Endothelial cell of umbilical vein (primary cell): ENCODE data around the gene R3HCC1L. TPM values are rescaled to one million over a fixed set of nuclear protein-coding genes. Genes with fewer than 3 reads are reported as not detected.

ENCODE experiments used
- BruUV-seq: library from RNA; stranded (reverse); fragments of 400-500 nt; replicated peaks from 2 replicates; lab custom pipeline; 2021; lab: Mats Ljungman, UMichigan
- CTCF ChIA-PET: fragments of 300-600, 350-600 bp; sonication (Branson Sonifier 250); formaldehyde crosslinking; loops from one replicate; lab custom pipeline; 2021; ENCODE audit warnings: antibody characterized with exemption, inconsistent platforms; lab: Charles Lee
- POLR2A ChIA-PET: fragments of 300-600, 350-600 bp; sonication (Branson Sonifier 250); formaldehyde crosslinking; loops from one replicate; lab custom pipeline; 2021; ENCODE audit warnings: antibody characterized with exemption, inconsistent platforms; lab: Charles Lee
- DNase-seq: peaks from one replicate; pipeline ENCODE4 v3.0.0-alpha.2; 2011; ENCODE audit warnings: low read depth, low spot score
- FAIRE-seq: peaks from 2 replicates; lab custom pipeline; 2011; peaks lifted over from hg19 to GRCh38; lab: Jason Lieb, UNC
- H2AFZ ChIP-seq: 2 replicates; pipeline ENCODE4 v1.6.0; 2012; ENCODE audit warnings: low read depth, low read length, control low read depth, inconsistent platforms
- H3K27ac ChIP-seq: 2 replicates; pipeline ENCODE4 v1.5.1; 2011; ENCODE audit warnings: low read depth, mild to moderate bottlenecking, control low read depth, low read length, moderate library complexity; ENCODE audit not compliant: insufficient read depth
- H3K27me3 ChIP-seq, 2 experiments: 2 replicates each; pipeline versions ENCODE4 v1.6.0 to v1.6.1; 2011; ENCODE audit warnings: low read length in 2 of 2, mixed read lengths in 1 of 2; ENCODE audit not compliant: control insufficient read depth in 2 of 2, insufficient read depth in 2 of 2
- H3K36me3 ChIP-seq, 2 experiments: 2 replicates in 1 of 2; 3 replicates in 1 of 2; pipeline ENCODE4 v1.5.1; 2011; ENCODE audit warnings: low read length in 2 of 2, mild to moderate bottlenecking in 1 of 2, moderate library complexity in 1 of 2; ENCODE audit not compliant: control insufficient read depth in 2 of 2, insufficient read depth in 2 of 2; ENCODE audit errors: extremely low read depth in 1 of 2
- H3K4me1 ChIP-seq: 3 replicates; pipeline ENCODE4 v1.5.1; 2011; ENCODE audit warnings: mild to moderate bottlenecking, low read length; ENCODE audit not compliant: control insufficient read depth, insufficient read depth; ENCODE audit errors: extremely low read depth
- H3K4me2 ChIP-seq: 2 replicates; pipeline ENCODE4 v1.6.1; 2011; ENCODE audit warnings: low read length, control low read depth, mixed read lengths; ENCODE audit not compliant: insufficient read depth
- H3K4me3 ChIP-seq, 3 experiments: fragments of 200-600 bp in 1 of 3; sonication (generic), shearing (Covaris generic) in 1 of 3; replicated peaks in 1 of 3; 2 replicates each; pipeline ENCODE4 v1.5.1; 2011 to 2016; ENCODE audit warnings: control low read depth in 3 of 3, low read length in 3 of 3, mild to moderate bottlenecking in 2 of 3, inconsistent platforms in 1 of 3, low read depth in 1 of 3, moderate library complexity in 1 of 3; ENCODE audit not compliant: insufficient read depth in 1 of 3
- H3K79me2 ChIP-seq: 2 replicates; pipeline ENCODE4 v1.6.0; 2012; ENCODE audit warnings: low read length, inconsistent platforms; ENCODE audit not compliant: control insufficient read depth, insufficient read depth
- H3K9ac ChIP-seq: replicated peaks from 2 replicates; pipeline ENCODE3; 2011; ENCODE audit warnings: low read length, control low read depth; ENCODE audit not compliant: insufficient read depth; ENCODE audit errors: extremely low read depth
- H3K9me1 ChIP-seq: replicated peaks from 3 replicates; pipeline ENCODE4 v1.6.0; 2011; ENCODE audit warnings: mild to moderate bottlenecking, low read length; ENCODE audit not compliant: control insufficient read depth, insufficient read depth; ENCODE audit errors: extremely low read depth
- H3K9me3 ChIP-seq: replicated peaks from 2 replicates; pipeline ENCODE4 v1.5.1; 2012; ENCODE audit warnings: low read length, inconsistent platforms; ENCODE audit not compliant: control insufficient read depth, insufficient read depth
- H4K20me1 ChIP-seq: replicated peaks from 2 replicates; pipeline ENCODE3; 2011; ENCODE audit warnings: mild to moderate bottlenecking, low read length; ENCODE audit not compliant: control insufficient read depth, insufficient read depth; ENCODE audit errors: extremely low read depth
- CTCF ChIP-seq, 2 donors: IDR thresholded peaks; 1 replicate in 1 of 2; 2 replicates in 1 of 2; pipeline ENCODE4 v1.5.1; 2011; ENCODE audit warnings: low read length in 2 of 2, mild to moderate bottlenecking in 2 of 2, moderate library complexity in 2 of 2, control low read depth in 1 of 2, inconsistent platforms in 1 of 2, low read depth in 1 of 2; ENCODE audit not compliant: insufficient read depth in 1 of 2; ENCODE audit errors: extremely low read depth in 1 of 2
- EZH2 ChIP-seq: IDR thresholded peaks from 2 replicates; pipeline ENCODE4 v1.6.1; 2012; ENCODE audit warnings: borderline replicate concordance, low read depth, mild to moderate bottlenecking, moderate library complexity, low read length, inconsistent platforms; ENCODE audit not compliant: severe bottlenecking
- FOS ChIP-seq: IDR thresholded peaks from 2 replicates; pipeline ENCODE4 v1.6.1; 2011; ENCODE audit warnings: mild to moderate bottlenecking, low read length, moderate library complexity, borderline replicate concordance; ENCODE audit not compliant: insufficient read depth
- GATA2 ChIP-seq: IDR thresholded peaks from 2 replicates; pipeline ENCODE4 v1.7.0; 2011; ENCODE audit warnings: low read depth, mild to moderate bottlenecking, moderate library complexity, mixed read lengths, low read length; ENCODE audit not compliant: insufficient read length, insufficient read depth
- JUN ChIP-seq: IDR thresholded peaks from 2 replicates; pipeline ENCODE4 v1.6.1; 2011; ENCODE audit warnings: borderline replicate concordance, low read depth; ENCODE audit not compliant: insufficient read length, insufficient read depth
- MAX ChIP-seq: IDR thresholded peaks from 2 replicates; pipeline ENCODE4 v1.6.1; 2011; ENCODE audit not compliant: insufficient read depth, insufficient read length
- MYC ChIP-seq: IDR thresholded peaks from one replicate; pipeline ENCODE4 v1.6.1; 2011; ENCODE audit warnings: mild to moderate bottlenecking, low read depth, low read length
- POLR2A ChIP-seq: IDR thresholded peaks from 2 replicates; pipeline ENCODE4 v1.6.1; 2012; ENCODE audit warnings: low read depth, mild to moderate bottlenecking, control low read depth, low read length
- POLR2AphosphoS5 ChIP-seq: IDR thresholded peaks from 2 replicates; pipeline ENCODE4 v1.6.1; 2012; ENCODE audit warnings: low read depth, mild to moderate bottlenecking, control low read depth, low read length, moderate library complexity; ENCODE audit not compliant: insufficient read depth
- dilution Hi-C: fragments of 300-500 bp; cut with MboI; formaldehyde crosslinking; loops from one replicate; pipeline ENCODE4 v1.15.0; 2019; ENCODE audit warnings: low sequenced_read_pairs; ENCODE audit not compliant: extremely low pct_ligation_motif_present
- intact Hi-C: fragments of 100-400 bp; cut with micrococcal nuclease; formaldehyde crosslinking; loops from one replicate; pipeline ENCODE4 v1.10.0; 2022
- polyA plus RNA-seq, 4 experiments: library from polyadenylated mRNA; depleted of rRNA in 3 of 4; stranded (reverse) in 3 of 4; unstranded in 1 of 4; fragments of >200 nt; gene quantifications; 2 replicates each; pipeline versions ENCODE4 v1.2.1 to v1.2.3, GENCODE V29; 2011 to 2012; ENCODE audit warnings: missing spikeins in 1 of 4
- total RNA-seq: library from RNA; stranded (reverse); gene quantifications from 2 replicates; pipeline ENCODE4 v1.2.3, GENCODE V29; 2021

Gene R3HCC1L
- total and polyA plus RNA-seq, 2 donors (not counting 3 experiments of a cell fraction or from before 2014, with no cell fraction given) = 6.3 to 12.4 TPM

GRCh38 chr10:98267894-98268693 lies 133.6 kb downstream of the R3HCC1L start, which contains the start of gene LOXL4:
TSS of gene LOXL4 (minus strand) at chr10:98268194. CDS start at chr10:98263019, 5,175 bp downstream.
- intact Hi-C loops (loop anchor here (2.0 kb wide), 1 partner anchor 193 kb away; no protein-coding TSS in a partner anchor), dilution Hi-C loops (no loop called here)
- H3K27ac ChIP-seq = peak within 1 kb of the TSS; percentile 15
- peaks cover 17% of the 10 kb centered on the region for H3K4me1 ChIP-seq
- no peaks in the 10 kb centered on the region for H3K9me1 ChIP-seq
- no peaks in the 10 kb centered on the region for H3K9me3 ChIP-seq
- no TSS peak for BruUV-seq
- POLR2A ChIA-PET = no interaction called here
- no peak for DNase-seq
- no peak for TF ChIP-seq FOS
- no peak for TF ChIP-seq GATA2
- TF ChIP-seq MYC = no peak
- TF ChIP-seq POLR2AphosphoS5 = no peak
- TF ChIP-seq EZH2 = no peak
- TF ChIP-seq MAX = no peak
- no peak for TF ChIP-seq POLR2A
- no peak for TF ChIP-seq JUN
- TF ChIP-seq CTCF (IDR thresholded peaks at IDR 0.05; ENCODE audit: extremely low read depth in 1 of 2, insufficient read depth in 1 of 2, low read depth in 1 of 2, low read length in 2 of 2) = no peak
- no peaks in the 10 kb centered on the region for H3K27me3 ChIP-seq
- no peaks in the 10 kb centered on the region for H3K79me2 ChIP-seq
- H3K36me3 ChIP-seq = no peaks in the 10 kb centered on the region
- H2AFZ ChIP-seq = peak within 1 kb of the TSS; percentile 83
- CTCF ChIA-PET = interaction anchor here (0.9 to 4.2 kb wide), 3 partner anchors 25 to 76 kb away, joined by 3 to 25 read pairs (median 3); no protein-coding TSS in a partner anchor
- H3K9ac ChIP-seq = peak within 1 kb of the TSS; percentile 44
- H4K20me1 ChIP-seq = no peaks in the 10 kb centered on the region
- FAIRE-seq = peak; percentile 8
- peak within 1 kb of the TSS; percentile 60 for H3K4me2 ChIP-seq
- peak within 1 kb of the TSS in 2 of 3 experiments; percentile 37 to 50 for H3K4me3 ChIP-seq
